ENCODE data around the gene EDARADD.

Gene EDARADD

DNA sequence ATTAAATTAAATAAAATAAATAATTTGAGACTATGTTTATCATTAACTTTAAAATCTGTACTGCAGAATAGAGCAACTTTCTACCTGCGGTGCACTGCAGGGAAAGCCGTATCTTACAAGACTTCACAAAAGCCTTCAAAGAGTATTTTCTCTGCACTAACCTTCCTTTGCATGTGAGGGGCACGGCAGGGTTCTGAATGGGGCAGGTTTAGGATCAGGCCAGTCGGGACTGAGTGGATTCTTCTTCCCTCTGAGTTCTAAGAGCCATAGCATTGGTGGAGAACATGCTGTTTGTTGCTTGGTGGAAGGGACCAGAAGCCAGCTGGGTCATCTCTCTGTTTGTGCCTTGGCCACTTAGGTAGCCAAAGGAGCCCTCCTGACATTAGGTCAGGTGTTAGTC lies 74.5 kb downstream of the EDARADD start:
- TF ChIP-seq, protein P1, sequence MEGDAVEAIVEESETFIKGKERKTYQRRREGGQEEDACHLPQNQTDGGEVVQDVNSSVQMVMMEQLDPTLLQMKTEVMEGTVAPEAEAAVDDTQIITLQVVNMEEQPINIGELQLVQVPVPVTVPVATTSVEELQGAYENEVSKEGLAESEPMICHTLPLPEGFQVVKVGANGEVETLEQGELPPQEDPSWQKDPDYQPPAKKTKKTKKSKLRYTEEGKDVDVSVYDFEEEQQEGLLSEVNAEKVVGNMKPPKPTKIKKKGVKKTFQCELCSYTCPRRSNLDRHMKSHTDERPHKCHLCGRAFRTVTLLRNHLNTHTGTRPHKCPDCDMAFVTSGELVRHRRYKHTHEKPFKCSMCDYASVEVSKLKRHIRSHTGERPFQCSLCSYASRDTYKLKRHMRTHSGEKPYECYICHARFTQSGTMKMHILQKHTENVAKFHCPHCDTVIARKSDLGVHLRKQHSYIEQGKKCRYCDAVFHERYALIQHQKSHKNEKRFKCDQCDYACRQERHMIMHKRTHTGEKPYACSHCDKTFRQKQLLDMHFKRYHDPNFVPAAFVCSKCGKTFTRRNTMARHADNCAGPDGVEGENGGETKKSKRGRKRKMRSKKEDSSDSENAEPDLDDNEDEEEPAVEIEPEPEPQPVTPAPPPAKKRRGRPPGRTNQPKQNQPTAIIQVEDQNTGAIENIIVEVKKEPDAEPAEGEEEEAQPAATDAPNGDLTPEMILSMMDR (IDR thresholded peaks at IDR 0.05; ENCODE audit: low read length, missing control alignments): no peak
- no peak for DNase-seq (ENCODE audit: low read depth)
- H3K4me3 ChIP-seq (replicated peaks; ENCODE audit: low read depth, low read length): no peak overlapping the region

DNA sequence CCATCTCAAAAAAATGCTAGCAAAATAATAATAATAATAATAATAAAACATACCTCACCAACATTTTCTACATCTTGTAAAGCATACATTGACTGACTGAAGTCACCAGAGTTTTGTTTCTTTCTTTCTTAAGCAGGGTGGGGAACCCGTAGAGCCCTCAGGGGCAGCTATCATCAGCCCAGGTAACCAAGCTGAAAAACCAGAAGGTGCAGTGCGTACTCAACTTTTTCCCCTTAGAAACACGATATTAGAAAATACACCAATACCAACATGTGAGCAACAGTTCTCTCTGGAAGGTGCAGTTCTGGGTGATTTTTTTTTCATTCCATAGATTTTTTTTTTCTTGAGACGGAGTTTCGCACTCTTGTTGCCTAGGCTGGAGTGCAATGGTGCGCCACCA lies 75.4 kb downstream of the EDARADD start:
- H3K4me3 ChIP-seq (replicated peaks; ENCODE audit: low read depth, low read length): no peak overlapping the region
- TF ChIP-seq, protein P1 (IDR thresholded peaks at IDR 0.05; ENCODE audit: low read length, missing control alignments): no peak
- no peak for DNase-seq (ENCODE audit: low read depth)

DNA sequence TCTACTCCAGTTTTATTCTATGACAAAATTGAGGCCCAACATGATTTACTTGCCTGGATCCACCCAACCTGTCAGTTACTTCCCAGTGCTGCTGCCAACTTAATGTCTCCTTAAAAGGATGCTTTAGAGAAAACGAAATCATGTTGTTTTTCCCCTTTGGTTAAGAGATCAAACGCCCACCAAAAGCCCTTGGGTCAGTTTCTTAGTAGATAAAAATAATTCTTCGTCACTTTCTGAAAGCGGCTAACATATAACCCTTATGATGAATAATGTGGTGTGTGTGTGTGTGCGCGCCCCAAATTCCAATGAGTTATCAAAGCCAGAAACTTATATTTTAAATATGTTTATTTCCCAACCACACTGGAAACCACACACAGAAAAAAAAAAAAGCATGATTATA lies 77.0 kb downstream of the EDARADD start:
- TF ChIP-seq, protein P1 (IDR thresholded peaks at IDR 0.05; ENCODE audit: low read length, missing control alignments): no peak
- no peak overlapping the region for H3K4me3 ChIP-seq (replicated peaks; ENCODE audit: low read depth, low read length)
- no peak for DNase-seq (ENCODE audit: low read depth)

DNA sequence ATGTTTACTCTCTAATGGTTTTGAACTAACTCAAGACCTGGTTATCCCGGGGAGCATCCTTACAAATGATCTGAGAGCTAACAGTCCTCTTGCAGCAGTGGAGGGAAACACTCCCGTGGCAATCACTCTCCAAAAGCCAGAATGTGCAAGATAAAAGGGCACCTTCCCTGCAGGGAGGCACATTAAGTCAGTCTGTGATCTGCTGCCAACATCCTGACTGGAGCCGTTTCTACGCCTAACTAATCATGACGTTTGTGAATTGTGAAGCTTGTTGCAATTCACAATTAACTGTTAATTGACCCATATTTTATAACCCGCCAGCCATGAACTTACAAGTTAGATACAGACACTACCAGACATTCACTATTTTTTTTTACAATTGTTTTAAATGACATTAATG lies 77.6 kb downstream of the EDARADD start:
- no peak for DNase-seq (ENCODE audit: low read depth)
- TF ChIP-seq, protein P1 (IDR thresholded peaks at IDR 0.05; ENCODE audit: low read length, missing control alignments): no peak
- no peak overlapping the region for H3K4me3 ChIP-seq (replicated peaks; ENCODE audit: low read depth, low read length)

- DNase-seq (ENCODE audit: low read depth): no peak
- TF ChIP-seq, protein P1 (IDR thresholded peaks at IDR 0.05; ENCODE audit: low read length, missing control alignments): no peak
- no peak overlapping the region for H3K4me3 ChIP-seq (replicated peaks; ENCODE audit: low read depth, low read length)
These were observed 79.0 kb downstream of the EDARADD start for GRCh38 chr1:236472850-236473788.

DNA sequence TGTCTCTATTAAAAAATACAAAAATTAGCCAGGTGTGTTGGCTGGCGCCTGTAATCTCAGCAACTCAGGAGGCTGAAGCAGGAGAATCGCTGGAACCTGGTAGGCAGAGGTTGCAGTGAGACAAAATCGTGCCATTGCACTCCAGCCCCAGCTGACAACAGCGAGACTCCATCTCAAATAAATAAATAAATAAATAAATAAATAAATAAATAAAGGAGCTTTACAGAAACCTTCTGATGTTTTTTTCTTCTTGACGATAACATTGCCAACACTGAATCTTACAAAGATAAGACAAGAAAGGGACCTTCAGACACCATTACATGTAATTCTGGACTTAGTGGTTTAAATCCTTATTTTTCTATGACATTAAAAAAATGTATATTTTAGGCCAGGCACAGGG lies 81.9 kb downstream of the EDARADD start:
- H3K4me3 ChIP-seq (replicated peaks; ENCODE audit: low read depth, low read length): no peak overlapping the region
- no peak for DNase-seq (ENCODE audit: low read depth)
- TF ChIP-seq, protein P1 (IDR thresholded peaks at IDR 0.05; ENCODE audit: low read length, missing control alignments): no peak
